ENCODE measurements around the gene OR10R2.

GRCh38 chr1:158496374-158496773, 24.4 kb downstream of the OR10R2 start:
- TF ChIP-seq EZH2phosphoT487 (IDR thresholded peaks at IDR 0.05; ENCODE audit: borderline replicate concordance), result no peak
- TF ChIP-seq CTCF (conservative IDR thresholded peaks at IDR 0.05; ENCODE audit: low read length), result peak; percentile 74
